GM18508 (cell line): ENCODE measurements around the gene C1QTNF8.
"Not testable (repeated sequence)": the region's sequence is repeated elsewhere in the genome, so short reads cannot be mapped to it uniquely, and the experiment has no call there.

Experiments used
- ATAC-seq: cut with Tn5 transposase; IDR thresholded peaks from one replicate; pipeline ENCODE4 v1.9.1; 2021; ENCODE audit warnings: moderate number of reproducible peaks; ENCODE audit not compliant: insufficient read depth, unreplicated experiment

Gene C1QTNF8

GRCh38 chr16:1095450-1096168 is 435 bp downstream of the C1QTNF8 start:
- no peak for ATAC-seq

GRCh38 chr16:1094601-1095449 is 1.2 kb downstream of the C1QTNF8 start:
- no peak for ATAC-seq

DNA sequence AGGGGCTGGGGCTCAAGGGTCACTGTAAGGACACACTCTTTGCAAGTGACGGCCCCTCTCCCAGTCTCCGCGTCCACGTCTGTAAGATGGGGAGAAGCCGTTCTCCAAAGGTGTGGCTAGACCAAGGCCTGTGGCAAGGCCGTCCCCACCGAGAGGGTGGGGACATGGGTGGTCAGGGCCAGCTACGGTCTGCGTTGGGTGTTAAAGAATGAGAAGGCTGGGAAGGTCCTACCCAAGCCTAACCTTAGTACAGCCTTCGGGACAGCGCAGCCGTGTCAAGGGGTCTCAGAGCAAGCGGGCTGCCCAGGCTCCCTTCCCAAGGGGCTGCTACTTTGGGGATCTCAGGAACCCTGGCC is 1.9 kb downstream of the C1QTNF8 start:
- no peak for ATAC-seq

- ATAC-seq, result no peak
Observed at GRCh38 chr16:1093284-1094123, 2.5 kb downstream of the C1QTNF8 start.

GRCh38 chr16:1092685-1093283 is 3.3 kb downstream of the C1QTNF8 start:
- not testable (repeated sequence) for ATAC-seq

DNA sequence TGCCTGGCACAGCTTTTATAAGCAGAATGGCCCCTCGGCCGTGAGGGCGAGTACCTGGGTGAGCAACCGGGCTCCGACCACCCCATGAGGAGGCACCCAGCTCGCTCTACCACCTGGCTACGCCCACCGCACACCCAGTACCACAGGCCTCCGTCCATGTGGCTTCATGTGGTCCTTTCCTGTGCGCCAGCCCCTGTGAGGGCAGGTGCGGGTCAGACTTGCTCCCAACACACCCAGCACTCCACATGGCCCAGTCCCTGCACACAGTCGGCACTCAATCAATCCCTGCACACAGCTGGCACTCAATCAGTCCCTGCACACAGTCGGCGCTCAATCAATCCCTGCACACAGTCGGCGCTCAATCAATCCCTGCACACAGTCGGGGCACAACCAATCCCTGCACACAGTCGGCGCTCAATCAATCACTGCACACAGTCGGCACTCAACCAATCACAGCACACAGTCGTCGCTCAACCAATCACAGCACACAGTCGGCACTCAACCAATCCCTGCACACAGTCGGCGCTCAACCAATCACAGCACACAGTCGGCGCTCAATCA is 4.0 kb downstream of the C1QTNF8 start:
- ATAC-seq, result no peak

DNA sequence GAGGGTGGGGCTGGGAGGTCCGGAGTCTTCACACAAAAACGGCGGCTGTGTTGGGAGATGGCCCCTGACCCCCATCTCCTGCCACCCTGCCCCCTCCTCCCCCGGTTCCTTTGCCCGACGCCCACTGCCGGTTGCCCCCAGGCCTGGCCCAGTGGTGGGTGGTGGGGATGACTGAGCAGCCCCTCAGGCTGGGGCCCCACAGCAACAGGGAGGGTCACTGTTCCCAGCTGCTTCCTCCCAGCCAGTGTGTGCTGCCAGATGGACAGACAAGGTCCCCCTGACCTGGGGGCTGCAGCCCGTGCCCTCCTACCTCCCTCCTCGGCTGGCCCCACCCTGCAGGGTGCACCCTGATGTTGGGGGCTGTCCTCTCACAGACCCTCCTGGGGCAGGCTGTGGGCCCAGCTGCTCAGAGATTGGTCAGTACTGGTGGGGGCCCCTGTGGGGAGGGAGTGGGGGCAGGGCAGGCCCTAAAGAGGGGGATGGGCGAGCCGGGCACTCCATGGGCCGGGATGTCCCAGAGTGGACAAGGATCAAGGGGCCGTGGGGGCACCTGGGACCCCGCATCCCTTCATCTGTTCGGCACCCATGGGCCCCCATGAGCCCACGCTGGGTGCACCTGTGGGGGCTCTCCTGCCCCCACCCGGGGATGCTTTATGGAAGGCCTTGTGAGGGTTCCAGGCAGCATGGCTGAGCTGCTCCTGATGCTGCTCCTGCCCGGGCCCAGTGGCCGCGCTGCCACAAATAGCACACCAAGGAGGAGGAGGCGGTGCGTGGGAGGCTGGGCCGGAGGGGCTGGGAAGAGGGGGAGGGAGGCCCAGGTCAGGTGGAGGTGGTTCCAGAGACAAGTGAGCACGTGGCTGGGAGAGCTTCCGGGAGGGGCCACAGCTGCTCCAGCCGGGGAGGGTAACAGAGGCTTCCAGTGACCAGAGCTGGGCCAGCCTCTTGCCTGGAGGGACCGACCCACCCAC is 5.1 kb downstream of the C1QTNF8 start:
- no peak for ATAC-seq

GRCh38 chr16:1089822-1090619 is 6.0 kb downstream of the C1QTNF8 start:
- no peak for ATAC-seq

GRCh38 chr16:1089439-1089821 is 6.6 kb downstream of the C1QTNF8 start:
- no peak for ATAC-seq

- no peak for ATAC-seq
Observed at GRCh38 chr16:1088295-1089170, 7.5 kb downstream of the C1QTNF8 start.

- not testable (repeated sequence) for ATAC-seq
Observed at GRCh38 chr16:1086443-1086842, 9.6 kb downstream of the C1QTNF8 start.

DNA sequence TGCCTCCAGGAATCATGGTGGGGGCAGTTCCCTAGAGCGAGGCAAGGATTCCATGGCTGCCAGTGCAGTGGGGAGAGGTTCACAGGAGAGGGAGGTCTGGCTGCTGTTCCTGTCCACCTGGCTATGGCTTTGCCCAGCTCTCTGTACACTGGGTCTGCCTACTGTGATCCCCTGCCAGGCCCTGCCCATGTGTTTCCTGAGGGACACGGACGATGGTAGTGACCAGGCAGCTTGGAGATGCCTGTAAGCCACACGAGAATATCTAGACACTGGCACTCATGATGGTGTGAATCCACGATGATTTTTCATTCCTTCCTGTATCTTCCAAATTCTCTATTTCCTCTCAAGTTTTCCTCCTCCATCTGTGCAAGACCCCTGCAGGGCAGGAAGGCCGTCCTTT is 11.1 kb downstream of the C1QTNF8 start:
- no peak for ATAC-seq

DNA sequence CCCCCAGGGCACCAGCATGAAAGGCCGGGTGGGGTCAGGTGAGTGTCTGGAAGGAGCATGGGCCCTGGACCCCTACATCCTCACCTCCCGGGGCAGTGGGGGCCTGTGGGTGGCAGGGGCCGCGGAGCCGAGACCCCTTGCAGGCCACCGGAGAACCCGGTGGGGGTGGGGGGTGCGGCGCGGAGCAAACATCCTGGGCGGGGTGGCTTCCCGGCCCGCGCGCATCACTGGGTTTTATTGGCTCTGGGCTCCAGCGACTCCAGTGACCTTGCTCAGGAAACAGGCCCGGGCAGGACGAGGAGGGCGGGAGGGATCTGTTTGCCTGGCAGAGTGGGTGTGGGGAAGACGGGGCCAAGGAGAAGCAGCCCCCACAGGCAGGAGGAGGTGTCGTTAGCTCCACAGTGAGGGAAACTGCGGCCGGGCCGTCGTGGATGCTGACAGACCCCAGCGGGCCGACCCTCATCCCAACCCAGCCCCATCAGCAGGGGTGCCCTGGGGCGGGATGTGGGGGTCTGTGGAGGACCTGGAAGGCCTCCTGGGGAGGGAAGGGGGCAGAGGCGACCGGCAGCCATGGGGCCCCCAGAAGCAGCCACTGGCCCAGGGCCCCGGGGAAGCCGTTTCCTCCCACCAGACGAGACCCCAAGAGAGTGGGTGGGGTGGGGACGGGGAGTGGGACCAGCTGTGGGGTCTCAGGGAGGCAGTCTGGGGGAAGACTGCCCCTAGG is 12.9 kb downstream of the C1QTNF8 start:
- ATAC-seq, result no peak

DNA sequence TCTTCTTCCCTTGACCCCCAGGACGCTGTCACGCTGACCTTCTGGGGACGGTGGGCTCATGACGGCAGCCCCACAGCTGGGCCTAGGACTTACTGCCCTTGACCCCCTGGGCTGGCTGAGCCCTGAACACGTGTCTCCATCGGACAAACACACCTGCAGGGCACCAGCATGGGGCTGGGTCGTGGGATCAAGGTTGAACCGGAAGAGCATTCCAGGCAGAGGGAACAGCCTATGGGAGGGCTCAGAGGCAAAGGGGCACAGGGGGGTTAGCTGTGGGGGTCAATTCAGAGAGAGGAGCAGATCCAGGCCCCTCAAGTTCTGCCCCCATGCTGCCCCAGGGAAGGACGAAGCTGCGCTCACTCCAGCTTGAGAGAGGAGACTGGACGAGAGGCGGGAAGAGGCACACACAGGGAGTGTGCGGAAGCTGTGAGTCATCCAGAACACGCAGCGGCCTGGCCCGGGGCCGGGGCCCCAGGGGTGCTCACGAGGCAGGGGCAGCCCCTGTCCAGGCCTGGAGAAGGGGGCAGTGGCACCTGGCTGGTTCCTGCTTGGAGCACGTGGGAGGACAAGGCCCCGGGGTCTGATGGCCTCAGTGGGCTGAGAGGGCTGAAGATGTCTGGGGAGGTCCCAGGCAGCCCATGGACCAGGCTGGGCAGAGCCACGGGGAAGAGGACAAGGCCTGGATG is 13.6 kb downstream of the C1QTNF8 start:
- no peak for ATAC-seq

GRCh38 chr16:1081734-1082265 is 14.2 kb downstream of the C1QTNF8 start:
- ATAC-seq, result no peak
